OCI-M2 (cell line): ENCODE measurements around the gene TIMM21.

Experiments used
- DNase-seq: peaks from one replicate; lab custom pipeline; 2025; ENCODE audit not compliant: unreplicated experiment; lab: John Stamatoyannopoulos, UW

TIMM21 gene

GRCh38 chr18:74146756-74147155 is 1.6 kb upstream of the TIMM21 start:
- no peak for DNase-seq

GRCh38 chr18:74147491-74147778 is 888 bp upstream of the TIMM21 start:
- no peak for DNase-seq

- no peak for DNase-seq
These were observed 284 bp downstream of the TIMM21 start for GRCh38 chr18:74148543-74149070.

- no peak for DNase-seq
These were observed 1.6 kb downstream of the TIMM21 start for GRCh38 chr18:74149878-74150277.

GRCh38 chr18:74152270-74152669 is 3.9 kb downstream of the TIMM21 start:
- DNase-seq = no peak

GRCh38 chr18:74152857-74153256 is 4.5 kb downstream of the TIMM21 start:
- DNase-seq = no peak

- no peak for DNase-seq
These were observed 5.1 kb downstream of the TIMM21 start for GRCh38 chr18:74153377-74153776.

DNA sequence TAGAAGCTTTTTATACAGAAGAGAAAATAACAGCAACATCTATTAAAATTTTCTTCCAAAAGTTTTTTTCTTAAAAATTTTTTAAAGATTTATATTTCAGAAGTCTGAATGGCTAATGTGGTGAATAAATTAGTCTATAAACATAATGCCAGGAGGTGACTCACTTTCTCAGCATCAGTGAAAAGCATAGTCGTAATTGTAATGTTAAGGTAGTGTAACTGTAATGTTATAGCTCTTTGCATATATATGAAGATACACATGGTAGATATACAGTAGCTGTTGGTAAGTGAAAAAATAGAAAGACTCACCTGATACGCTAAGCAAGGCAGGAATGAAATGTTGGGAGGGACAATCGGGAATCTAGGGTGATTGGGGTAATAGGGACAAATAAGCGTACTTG is 5.5 kb downstream of the TIMM21 start:
- DNase-seq = no peak

DNA sequence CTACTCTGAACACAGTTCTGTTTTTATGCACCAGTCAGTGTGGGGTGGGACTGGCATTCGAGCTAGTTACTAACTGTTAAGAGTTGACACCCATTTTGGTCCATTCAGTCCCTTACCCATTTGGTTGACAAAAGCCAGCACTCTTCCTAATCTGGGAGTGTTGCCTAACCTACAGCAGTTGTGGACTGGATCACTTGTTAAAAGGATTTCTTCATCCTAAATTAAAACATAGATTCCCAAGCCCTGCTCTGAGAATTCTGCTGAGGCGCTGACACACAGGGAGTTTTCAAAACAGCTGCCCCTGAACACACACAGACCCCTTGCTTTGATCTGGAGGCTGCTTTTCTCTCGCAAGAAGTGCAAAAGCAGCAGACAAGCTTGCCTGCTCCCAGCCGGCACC is 6.4 kb downstream of the TIMM21 start:
- DNase-seq = no peak

GRCh38 chr18:74155276-74155675 is 7.0 kb downstream of the TIMM21 start:
- no peak for DNase-seq

- DNase-seq = no peak
These were observed 14.8 kb downstream of the TIMM21 start for GRCh38 chr18:74163019-74163660.

GRCh38 chr18:74166386-74166785 is 18.1 kb downstream of the TIMM21 start:
- DNase-seq = no peak

DNA sequence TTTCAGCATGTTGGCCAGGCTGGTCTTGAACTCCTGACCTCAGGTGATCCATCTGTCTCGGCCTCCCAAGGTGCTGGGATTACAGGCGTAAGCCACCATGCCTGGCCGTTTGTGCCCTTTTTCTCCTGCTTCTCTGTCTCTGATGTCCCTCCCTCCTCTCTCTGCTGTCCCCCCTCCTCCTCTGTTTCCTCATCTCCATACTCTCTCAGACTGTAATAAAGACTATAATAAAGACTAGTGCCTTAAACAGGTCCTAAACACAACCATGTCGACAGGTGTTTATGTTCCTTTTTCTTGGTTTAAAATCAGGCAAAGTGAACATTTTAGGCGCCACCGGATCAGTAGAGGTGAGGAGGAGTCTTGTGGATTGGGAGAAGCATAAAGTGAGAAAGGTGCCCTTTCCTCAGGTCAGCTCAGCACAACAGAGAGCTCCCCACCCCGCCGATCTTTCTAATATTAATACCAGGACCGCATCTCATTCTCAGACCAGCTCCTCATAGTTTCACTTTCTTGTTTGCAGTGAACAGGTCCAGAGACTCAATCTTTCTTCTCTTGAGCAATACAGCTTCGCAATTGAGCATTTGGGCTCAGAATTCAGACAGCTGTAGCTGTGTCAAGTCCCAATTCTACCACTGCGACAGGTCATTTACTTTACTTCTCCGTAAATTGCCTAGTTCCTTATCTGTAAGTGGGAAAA is 23.7 kb downstream of the TIMM21 start:
- no peak for DNase-seq

GRCh38 chr18:74172697-74173433 is 24.5 kb downstream of the TIMM21 start:
- no peak for DNase-seq

DNA sequence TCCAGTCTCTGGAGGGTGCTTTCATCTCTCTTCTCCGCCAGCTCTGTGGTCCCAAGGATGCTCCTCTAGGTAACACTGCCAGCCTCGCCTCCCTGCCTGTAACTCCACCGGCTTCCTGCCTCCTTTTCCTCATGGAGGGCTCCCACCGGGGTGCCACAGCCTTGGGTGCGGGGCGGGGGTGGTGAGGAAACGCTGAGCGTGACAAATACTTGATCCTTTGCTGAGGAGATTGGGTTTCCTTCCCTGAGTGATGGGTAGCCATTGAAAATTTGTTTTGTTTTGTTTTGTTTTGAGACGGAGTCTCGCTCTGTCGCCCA is 25.1 kb downstream of the TIMM21 start:
- no peak for DNase-seq

DNA sequence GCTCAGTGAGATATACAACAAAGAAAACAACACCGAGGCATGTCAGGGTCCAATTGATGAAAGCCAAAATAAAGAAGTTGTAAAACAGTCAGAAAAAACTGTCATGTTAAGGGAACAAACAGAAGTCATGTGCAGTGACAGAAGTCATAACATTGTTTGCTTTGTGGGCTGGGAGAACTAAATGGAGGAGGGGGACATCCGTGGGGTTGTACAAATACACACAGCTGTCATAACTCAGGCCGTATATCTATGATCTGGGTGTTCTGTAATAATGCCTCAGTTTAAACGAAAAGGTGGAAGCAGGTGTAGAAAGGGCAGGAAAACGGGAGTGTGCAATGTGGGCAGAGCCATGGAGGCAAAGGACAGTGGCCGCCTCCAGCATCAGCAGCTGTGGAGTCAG is 27.3 kb downstream of the TIMM21 start:
- no peak for DNase-seq

GRCh38 chr18:74178884-74179283 is 30.6 kb downstream of the TIMM21 start:
- DNase-seq = no peak

DNA sequence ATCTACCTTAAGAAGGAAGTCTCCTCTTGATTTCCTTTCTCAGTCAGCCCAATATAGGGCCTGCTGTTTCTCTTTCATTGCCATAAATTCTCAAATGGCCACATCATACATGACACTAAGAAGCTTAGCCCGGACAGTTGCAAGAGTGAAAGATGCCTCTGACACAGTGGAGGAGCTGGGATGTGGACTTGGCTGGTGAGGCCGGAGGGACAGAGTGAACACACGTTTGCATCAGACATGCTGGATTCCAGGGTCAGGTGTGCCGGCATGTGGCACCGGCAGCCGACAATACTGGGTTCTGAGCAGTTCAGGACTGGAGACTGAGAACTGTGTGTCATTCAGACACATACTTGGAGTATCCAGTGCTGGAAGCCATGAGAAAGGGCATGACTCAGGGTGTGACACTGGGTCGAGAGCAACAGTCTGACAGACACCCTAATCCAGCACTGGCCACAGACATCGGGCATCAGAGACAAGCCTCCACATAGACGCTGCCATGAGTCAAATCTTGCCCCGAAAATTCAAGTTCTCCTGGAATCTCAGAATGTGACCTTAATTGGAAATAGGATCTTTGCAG is 31.4 kb downstream of the TIMM21 start:
- no peak for DNase-seq

DNA sequence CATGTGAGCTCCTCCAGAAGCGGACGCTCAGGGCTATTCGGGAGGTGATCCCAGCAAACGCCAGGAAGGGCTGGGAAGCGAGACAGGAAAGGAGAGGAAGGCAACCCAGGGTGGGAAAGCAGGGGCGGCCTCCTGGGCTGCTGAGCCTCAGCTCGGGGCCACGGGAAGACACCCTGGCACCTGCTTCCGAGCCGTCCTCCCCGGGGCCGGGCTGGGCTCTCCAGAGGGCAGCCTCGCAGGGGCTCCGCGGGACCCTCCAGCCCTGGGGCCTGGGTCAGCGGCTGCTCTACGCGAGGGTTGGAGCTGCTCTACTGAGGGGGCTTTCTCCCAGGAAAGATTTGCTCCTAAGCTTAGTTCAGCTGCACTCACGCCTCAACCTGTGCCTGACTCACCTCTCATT is 34.0 kb downstream of the TIMM21 start:
- no peak for DNase-seq

- DNase-seq = no peak
These were observed 34.8 kb downstream of the TIMM21 start for GRCh38 chr18:74183130-74183529.

DNA sequence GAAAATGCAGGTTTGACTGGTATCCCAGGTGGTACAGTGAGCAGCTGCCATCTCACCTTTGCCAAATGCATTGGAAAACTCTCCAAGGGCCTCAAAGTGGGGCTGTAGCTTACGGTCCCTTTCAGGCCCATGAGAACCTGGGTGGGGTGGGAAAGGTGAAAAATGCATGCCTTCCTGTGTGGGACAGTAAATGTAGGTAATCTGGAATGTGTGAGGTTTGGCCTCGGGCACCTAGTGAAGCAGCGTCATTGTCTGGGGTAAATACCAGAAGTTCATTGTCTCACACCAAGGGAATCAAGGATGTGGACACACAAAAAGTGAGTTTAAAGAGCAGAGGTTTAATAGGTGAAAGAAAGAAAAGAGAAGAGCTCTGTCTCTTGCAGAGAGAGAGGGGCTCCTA is 36.6 kb downstream of the TIMM21 start:
- DNase-seq = no peak

GRCh38 chr18:74185860-74186259 is 37.5 kb downstream of the TIMM21 start:
- no peak for DNase-seq
